ENCODE results near the gene SNRK. TPM values are rescaled to one million over a fixed set of nuclear protein-coding genes. Genes with fewer than 3 reads are reported as not detected.

The SNRK gene
- polyA plus RNA-seq, 3 donors, result 12.8 to 19.7 (median 16.1) TPM

- Histone ChIP-seq H3K9ac (ENCODE audit: insufficient read depth, low read length, poor library complexity, severe bottlenecking) (no peak overlapping the region), H4K20me1 (ENCODE audit: insufficient read depth, low read length) (no peaks in the 10 kb centered on the region), H3K27ac (ENCODE audit: low read depth in 1 of 2, low read length in 2 of 2) (no peak overlapping the region), H3K27me3 (ENCODE audit: control insufficient read depth in 2 of 2, insufficient read depth in 2 of 2, low read length in 2 of 2) (no peaks in the 10 kb centered on the region), H3K9me3 (replicated peaks in 1 of 2; ENCODE audit: control insufficient read depth in 1 of 2, insufficient read depth in 1 of 2, low read length in 2 of 2) (no peaks in the 10 kb centered on the region), H3K79me2 (ENCODE audit: insufficient read depth, low read length) (no peaks in the 10 kb centered on the region), H2AFZ (ENCODE audit: insufficient read depth, low read depth, low read length, poor library complexity, severe bottlenecking) (no peak overlapping the region), H3K36me3 (replicated peaks in 1 of 2; ENCODE audit: control insufficient read depth in 1 of 2, insufficient read depth in 2 of 2, low read length in 2 of 2) (no peaks in the 10 kb centered on the region), H3K4me3 (replicated peaks in 1 of 3; ENCODE audit: low read depth in 2 of 3, low read length in 3 of 3) (no peak overlapping the region), H3K4me2 (replicated peaks; ENCODE audit: extremely low read depth, low read length, poor library complexity, severe bottlenecking) (no peak overlapping the region), H3K4me1 (ENCODE audit: control insufficient read depth in 1 of 2, insufficient read depth in 2 of 2, low read length in 2 of 2) (no peaks in the 10 kb centered on the region)
- 97% methylated on average over 3 of the region's 3 CpGs for WGBS (ENCODE audit: insufficient coverage)
- no peak for DNase-seq
- intact Hi-C loops (cut with micrococcal nuclease), result loop anchor here in 1 of 2 donors (10.0 kb wide), 1 partner anchor 55 kb away; no protein-coding TSS in a partner anchor
- Mint-ChIP-seq H3K9me3 (peaks cover 2 to 20% (median 9%) of the 10 kb centered on the region in 7 donors), H3K27ac (peak overlapping the region in 1 of 7 donors; percentile 78), H3K36me3 (peaks cover 2 to 5% of the 10 kb centered on the region in 2 donors), H3K4me1 (peaks cover 6% of the 10 kb centered on the region), H3K27me3 (ENCODE audit: low read depth in 3 of 3) (peaks cover 0 to 4% (median 0%) of the 10 kb centered on the region in 3 donors), H3K4me3 (no peak overlapping the region)
- TF ChIP-seq CTCF (IDR thresholded peaks at IDR 0.05), result no peak
Observed at GRCh38 chr3:43379343-43379742, 93.0 kb downstream of the SNRK start.

- WGBS (ENCODE audit: insufficient coverage), result 90% methylated on average over 4 of the region's 5 CpGs
- peaks cover 26% of the 10 kb centered on the region for H3K4me1 Mint-ChIP-seq
- H3K4me2 ChIP-seq (replicated peaks; ENCODE audit: extremely low read depth, low read length, poor library complexity, severe bottlenecking), result no peak overlapping the region
- no peaks in the 10 kb centered on the region for H3K36me3 ChIP-seq (replicated peaks in 1 of 2; ENCODE audit: control insufficient read depth in 1 of 2, insufficient read depth in 2 of 2, low read length in 2 of 2)
- H3K9ac ChIP-seq (ENCODE audit: insufficient read depth, low read length, poor library complexity, severe bottlenecking), result no peak overlapping the region
- peaks cover 17 to 20% of the 10 kb centered on the region in 2 donors for H3K4me1 ChIP-seq (ENCODE audit: control insufficient read depth in 1 of 2, insufficient read depth in 2 of 2, low read length in 2 of 2)
- intact Hi-C loops (cut with micrococcal nuclease), result no loop called here
- H3K27ac ChIP-seq (ENCODE audit: low read depth in 1 of 2, low read length in 2 of 2), result no peak overlapping the region
- H3K27ac Mint-ChIP-seq, result peak overlapping the region in 2 of 7 donors; percentile 35 to 58
- DNase-seq, result no peak
- H3K9me3 ChIP-seq (replicated peaks in 1 of 2; ENCODE audit: control insufficient read depth in 1 of 2, insufficient read depth in 1 of 2, low read length in 2 of 2), result no peaks in the 10 kb centered on the region
- no peaks in the 10 kb centered on the region for H4K20me1 ChIP-seq (ENCODE audit: insufficient read depth, low read length)
- peaks cover 8 to 26% of the 10 kb centered on the region in 2 donors for H3K36me3 Mint-ChIP-seq
- peaks cover 6 to 14% (median 9%) of the 10 kb centered on the region in 7 donors for H3K9me3 Mint-ChIP-seq
- TF ChIP-seq CTCF (IDR thresholded peaks at IDR 0.05), result no peak
- H2AFZ ChIP-seq (ENCODE audit: insufficient read depth, low read depth, low read length, poor library complexity, severe bottlenecking), result no peak overlapping the region
- H3K4me3 Mint-ChIP-seq, result no peak overlapping the region
- H3K4me3 ChIP-seq (replicated peaks in 1 of 3; ENCODE audit: low read depth in 2 of 3, low read length in 3 of 3), result no peak overlapping the region
- H3K27me3 Mint-ChIP-seq (ENCODE audit: low read depth in 3 of 3), result peaks cover 0 to 3% (median 0%) of the 10 kb centered on the region in 3 donors
- no peaks in the 10 kb centered on the region for H3K27me3 ChIP-seq (ENCODE audit: control insufficient read depth in 2 of 2, insufficient read depth in 2 of 2, low read length in 2 of 2)
- H3K79me2 ChIP-seq (ENCODE audit: insufficient read depth, low read length), result no peaks in the 10 kb centered on the region
Observed at GRCh38 chr3:43388175-43388574, 101.8 kb downstream of the SNRK start.

Data from CD14-positive monocyte (primary cell).